RPMI7951 (cell line): Measurements from ENCODE around the gene CFAP92. TPM values are rescaled to one million over a fixed set of nuclear protein-coding genes. Genes with fewer than 3 reads are reported as not detected.

Source experiments
- DNase-seq: peaks from one replicate; pipeline ENCODE4 v3.0.0-alpha.2; 2012; ENCODE audit warnings: low read depth
- total RNA-seq: library from RNA; depleted of rRNA; stranded (reverse); fragments of >200 nt; shearing (Covaris generic); gene quantifications from 2 replicates; pipeline ENCODE4 v1.2.3, GENCODE V29; 2014

The CFAP92 gene
- total RNA-seq, 1 experiment from 2014 or later = 0.36 TPM

DNA sequence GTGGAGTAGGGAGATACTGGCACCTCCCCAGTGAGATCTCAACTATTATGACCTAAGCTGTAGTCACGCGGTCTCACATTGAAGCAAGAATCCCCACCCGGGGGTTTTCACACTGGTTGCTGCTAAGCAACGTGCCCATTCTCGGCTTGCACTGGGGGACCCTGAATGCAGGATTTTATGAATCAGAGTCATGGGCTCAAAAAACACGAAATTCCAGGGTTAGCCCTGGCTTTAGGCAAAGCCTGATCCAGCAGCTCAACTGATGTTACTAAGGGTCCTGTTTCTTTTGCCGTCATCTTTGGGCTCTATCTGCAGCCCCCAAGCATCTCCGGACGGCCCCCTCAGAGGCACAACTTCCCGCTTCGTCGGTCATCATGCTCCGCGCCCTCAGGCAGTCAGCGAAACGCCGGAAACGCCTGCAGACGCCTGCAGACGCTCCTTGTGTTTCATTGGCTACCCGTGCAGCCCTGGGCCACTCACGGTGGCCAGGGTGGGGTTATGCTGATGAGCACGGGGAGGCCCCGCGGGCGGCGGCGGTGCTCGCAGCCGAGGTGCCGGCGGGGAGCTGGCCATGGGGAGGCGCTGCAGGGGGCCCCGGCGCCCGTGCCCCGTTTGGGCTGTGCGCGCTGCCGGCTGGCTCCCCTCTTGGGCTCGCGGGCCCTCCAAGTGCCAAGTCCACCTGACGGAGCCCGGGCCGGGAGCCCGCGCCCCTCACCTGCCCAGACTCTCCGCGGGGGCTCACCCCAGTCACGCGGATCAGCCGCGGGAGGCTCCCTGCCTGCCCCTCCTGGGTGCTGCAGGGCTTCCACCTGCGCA is 33.1 kb upstream of the CFAP92 start:
- peak; percentile 91 for DNase-seq

DNA sequence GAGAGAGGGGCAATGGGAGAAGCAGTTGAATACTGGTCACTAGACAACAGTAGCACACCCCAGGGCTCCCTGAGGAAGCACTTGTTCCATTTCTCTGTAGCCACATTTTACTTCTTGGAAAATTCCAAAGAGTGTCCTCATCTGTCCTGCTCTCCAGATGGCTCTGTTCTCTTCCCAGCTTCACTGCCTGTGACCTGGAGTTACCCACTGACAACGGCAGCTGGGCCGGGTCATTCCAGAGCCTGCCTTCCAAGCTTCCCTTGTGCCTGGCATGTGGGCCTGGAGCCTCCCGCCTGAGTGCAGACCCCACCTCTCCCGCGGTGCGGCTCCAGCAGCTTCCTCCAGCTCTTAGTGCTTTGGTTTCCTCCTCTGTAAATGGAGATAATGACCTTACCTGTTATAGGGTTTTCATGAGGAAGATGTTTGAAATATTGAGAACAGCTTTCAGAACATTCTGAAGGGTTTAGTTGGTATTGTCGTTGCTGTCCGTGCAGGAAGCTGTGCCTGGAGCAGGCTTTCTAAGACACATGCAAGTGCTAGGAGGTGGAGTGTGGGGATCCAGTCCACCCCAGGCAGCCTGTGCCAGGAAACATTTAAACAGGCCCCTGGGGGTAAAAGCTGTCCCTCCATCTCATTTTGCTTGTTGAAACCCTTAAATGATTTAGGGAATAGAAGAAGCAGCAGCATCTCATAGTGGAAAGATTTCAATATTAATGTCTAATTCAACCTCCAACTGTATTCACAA is 32.0 kb upstream of the CFAP92 start:
- peak; percentile 20 for DNase-seq

DNA sequence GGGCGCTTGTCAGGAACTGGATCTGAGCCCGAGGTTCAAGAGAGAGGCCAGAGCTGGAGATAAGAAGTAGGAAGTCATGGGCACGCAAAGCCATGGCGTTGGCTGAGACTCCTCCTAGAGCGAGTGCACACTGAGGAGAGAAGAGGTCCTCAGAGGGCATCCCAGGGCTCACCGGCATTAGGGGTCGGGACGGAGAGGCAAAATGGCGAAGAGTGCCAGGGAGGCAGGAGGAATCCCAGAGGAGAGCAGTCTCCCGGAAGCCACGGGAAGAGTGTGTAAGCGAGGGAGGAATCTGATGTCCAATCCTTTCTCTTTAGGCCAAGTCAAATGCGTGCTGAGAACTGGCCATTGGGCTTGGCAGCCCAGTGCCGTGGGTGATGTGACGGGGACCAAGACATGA is 31.2 kb upstream of the CFAP92 start:
- no peak for DNase-seq

DNA sequence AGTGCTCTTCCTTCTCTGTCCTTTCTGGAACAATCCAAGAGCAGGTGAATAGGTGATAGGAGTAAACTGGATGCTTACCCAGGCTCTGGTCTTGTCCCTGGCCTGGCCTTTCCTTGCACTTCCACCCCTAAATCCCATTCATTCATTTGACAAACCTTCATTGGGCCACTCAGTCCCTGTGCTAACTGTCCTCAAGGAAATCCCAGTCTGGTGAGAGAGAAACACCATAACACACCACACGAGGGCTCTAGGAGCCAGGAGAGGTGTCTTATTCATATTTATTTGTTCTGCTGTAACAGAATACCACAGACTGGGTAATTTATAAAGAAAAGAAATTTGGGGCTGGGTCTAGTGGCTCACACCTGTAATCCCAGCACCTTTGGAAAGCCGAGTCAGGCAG is 30.0 kb upstream of the CFAP92 start:
- DNase-seq = peak; percentile 31

DNA sequence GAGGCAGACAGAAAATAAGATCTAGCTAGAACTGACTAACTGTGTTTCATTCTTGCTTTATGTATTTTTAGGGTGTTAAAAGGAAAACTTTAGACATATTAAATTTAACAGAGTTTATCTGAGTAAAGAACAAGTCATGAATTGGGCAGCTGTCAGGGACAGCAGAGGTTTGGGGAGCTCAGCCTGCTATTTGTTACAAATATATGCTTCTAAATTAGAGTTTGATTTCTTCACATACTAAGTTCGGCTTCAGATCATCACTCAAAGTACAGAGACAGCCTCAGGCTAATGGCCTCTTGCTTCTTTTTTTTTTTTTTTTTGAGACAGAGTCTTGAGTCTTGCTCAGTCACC is 29.1 kb upstream of the CFAP92 start:
- DNase-seq = no peak

DNA sequence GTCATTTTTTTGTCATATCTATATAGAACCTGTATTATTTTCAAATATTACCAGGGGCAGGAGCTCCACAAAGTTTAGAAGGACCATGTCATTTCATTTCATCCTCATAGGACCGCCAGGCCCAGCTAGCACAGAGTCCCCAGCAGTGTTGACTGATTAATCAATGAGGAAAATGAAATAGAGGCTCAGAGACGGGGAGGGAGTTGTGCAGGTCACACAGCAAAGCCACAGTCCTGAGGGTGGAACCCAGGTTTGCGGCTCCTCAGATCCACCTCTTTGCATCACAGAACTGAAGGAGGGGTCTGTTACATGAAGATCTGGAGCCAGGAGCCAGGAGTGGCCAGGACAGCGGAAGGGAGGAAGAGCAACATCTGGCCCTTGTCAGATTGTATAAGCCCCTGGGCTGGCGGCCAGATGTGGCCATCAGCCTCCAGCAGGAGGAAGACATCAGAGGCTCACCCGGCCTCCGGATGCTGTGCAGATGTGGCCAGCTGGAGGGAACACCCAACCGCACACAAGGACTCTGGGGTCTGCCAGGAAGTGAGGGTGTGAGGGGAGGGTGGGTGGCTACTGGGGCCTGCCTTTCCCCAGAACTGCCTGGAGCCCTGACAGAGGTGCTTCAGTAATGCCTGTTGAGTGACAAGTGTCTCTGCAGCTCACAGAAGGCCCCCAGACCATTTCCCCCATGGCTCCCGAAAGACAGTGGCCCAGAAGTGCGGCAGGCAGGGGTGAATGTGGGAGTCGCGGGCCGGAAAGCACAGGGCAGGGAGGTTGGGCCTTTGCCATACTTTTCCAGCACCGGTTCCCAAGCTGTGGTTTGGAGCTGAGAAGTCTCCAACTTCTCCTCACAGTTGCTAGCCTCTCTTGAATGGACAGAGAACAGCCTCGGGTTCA is 28.5 kb upstream of the CFAP92 start:
- peak; percentile 53 for DNase-seq

DNA sequence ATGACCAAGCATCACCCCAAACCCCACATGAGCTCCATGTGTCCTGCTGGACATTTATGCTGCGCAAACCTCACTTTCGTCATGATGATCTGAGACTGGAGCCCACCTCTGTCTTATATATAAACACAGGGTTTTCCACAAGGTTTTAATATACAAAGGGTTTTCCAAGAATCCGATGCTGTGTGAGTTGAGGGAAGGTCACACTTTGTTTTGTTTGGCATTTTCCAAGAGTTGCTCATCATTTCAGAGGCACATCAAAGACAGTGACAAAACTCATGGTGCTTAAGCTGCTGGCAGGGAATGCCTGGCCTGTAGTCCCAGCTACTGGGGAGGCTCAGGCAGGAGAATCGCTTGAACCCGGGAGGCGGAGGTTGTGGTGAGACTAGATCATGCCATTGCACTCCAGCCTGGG is 27.3 kb upstream of the CFAP92 start:
- peak; percentile 41 for DNase-seq

DNA sequence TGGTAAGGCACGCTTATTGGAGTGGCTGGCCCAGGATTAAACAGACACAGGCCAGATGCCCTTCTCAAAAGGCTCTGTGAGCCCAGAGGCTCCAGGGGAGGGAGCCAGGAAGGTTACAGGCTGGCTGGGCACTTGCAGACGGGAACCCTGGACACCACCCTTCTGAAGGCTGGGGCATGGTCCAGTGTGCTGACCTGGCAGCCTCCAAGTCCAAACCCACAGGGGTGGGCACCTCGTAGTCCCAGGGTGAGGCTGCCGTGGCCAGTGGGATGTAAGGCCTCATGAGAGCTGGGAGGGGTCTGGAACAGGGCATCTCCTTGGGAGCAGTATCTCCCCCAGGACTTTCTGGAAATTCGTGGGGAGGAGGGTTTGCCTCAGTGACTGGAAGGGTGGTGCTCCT is 26.8 kb upstream of the CFAP92 start:
- no peak for DNase-seq

DNA sequence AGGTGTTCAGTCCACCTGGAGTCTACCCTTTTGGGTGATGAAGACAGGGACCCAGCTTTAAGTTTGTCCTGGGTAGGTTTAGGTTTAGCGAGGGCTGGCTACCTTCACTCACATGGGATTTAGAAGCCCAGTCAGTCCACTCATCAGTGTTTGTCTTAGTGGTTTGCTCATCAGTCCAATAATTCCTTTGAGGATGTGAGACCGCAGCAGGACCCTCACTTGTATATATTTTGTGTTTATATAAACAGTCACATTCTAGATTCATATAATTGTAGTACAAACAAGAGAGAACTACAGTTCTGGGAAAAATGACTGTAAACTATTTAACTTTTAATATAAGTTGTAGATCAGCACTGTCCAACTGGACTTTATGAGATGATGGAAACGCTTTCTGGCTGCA is 25.4 kb upstream of the CFAP92 start:
- no peak for DNase-seq

DNA sequence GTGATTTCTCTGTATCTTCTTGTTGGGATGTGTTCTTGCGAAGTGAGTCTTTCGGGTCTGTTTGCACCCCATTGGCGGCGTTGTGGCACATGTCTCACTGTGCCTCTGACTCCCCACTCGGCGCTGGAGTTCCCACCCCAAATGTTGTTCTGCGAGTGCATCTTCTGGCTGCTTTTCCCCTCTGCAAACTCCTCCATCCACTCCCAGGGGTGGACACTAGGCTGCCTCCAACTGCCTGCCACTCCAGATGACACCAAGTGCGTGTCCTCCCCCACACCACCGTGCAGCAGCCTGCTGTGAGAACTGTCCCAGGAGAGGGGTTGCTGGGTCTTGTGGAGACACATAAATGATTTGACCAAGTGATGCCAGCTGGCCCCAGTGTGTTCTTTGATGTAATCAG is 24.9 kb upstream of the CFAP92 start:
- DNase-seq = no peak

DNA sequence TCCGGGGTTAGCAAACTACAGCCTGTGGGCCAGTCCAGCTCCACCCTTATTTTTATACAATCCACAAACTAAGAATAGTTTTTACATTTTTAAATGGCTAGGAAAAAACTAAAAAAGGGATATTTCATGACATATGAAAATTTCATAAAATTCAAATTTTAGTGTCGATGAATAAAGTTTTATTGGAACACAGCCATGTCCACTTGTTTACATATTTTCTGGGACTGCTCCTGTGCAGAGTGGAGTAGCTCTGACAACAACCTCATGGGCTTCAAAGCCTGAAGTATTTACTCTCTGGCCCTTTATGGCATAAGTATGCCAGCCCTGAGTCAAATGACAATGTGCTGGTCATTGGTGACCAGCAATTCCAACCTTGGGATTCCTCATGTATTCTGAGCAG is 24.4 kb upstream of the CFAP92 start:
- no peak for DNase-seq

DNA sequence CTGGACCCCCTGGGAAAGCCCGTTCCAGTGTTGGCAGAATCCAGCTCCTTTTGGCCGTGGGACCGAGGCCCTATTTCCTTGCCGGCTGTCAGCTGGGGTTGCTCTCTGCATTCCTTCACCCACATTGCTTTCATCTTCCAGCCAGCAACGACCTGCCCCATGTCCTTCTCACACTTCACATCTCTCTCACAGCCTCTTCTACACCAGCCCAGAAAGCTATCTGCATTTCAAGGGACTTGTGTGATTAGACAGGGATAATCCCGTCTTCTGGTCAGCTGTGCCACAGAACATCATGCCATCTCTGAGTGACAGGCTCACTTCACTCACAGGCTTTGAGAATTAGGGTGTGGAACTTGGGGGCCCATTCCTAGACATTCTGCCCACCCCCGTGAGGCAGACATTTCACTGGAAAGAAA is 23.6 kb upstream of the CFAP92 start:
- no peak for DNase-seq

DNA sequence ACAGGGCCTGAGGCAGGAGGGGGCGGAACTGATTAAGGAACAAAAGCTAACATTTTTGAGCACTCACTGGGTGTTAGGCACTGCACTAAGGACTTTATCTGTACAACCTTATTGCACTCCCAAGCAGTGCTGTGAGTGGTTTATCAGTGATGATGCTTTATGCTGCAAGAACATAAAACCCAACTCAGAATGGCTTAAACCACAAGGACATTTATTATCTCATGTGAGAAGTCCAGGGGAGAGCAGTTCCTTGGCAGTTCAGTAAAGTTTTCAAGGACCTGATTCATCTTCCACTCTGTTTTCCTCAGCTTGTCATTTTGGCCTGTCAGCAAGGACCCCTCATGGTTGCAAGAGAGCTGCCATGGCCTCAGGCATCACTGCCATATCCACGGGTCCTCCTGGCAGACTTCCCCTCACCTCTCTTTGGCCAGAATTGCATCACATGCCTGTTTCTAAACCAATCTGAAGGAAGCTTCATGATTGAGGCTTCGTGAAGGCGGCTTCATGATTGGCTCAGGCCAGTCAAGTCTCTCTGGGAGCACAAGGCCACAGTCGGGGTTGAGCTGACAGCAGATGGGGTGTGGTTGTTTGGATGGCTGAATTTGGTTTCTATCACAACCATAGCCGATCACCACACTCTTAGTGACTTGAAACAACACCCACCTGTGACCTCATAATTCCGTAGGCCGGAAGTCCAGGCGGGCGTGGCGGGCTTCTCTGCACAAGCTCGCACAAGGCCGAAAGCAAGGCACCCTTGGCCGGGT is 23.0 kb upstream of the CFAP92 start:
- DNase-seq = no peak

DNA sequence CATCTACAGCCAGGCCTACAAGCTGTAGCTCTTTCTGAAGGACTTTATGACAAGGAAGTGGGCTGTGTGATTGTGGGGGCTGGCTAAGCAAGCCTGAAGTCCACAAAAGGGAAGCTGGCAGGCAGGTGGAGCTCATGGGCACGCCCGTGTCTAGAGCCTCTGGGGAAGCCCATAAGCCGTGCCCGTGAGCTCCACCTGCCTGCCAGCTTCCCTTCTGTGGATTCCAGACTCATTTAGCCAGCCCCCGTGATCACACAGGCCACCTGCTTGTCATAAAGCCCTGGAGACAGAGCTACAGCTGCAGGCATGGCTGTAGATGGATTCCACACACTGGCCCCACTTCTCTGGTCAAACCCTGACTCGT is 22.5 kb upstream of the CFAP92 start:
- no peak for DNase-seq

DNA sequence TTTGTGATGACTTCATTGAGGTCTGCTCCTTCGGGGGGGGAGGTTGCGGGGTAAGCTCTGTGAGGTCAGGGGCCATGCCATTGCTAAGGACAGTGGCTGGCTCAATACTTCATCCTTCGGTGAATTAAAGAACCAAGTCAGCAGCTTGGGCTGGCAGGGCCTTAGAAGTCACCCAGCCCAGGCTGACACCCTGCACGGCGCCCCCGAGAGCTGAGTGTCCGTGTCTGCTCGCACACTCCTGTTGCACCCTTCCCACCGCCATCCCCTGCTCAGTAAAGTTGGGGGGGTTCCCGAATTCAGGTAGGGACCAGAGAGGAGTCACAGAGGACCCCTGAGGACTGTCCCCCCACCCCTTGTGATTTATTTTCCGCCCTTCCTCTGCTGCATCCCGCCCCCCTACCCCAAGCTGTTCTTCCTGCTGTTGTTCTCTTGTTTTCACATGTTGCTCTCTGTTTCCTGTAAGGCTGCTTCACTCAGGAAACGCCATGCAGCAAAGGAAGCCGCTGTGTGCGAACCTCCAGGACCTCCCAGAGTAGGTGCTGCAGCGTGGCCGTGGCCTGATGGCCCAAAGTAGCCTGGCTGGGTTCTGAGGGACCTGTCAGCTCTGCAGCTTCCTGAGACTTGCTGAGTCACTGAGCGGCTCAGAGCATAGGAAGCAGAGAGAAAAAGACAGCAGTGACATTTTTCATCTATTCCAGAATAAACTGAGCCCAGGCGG is 21.7 kb upstream of the CFAP92 start:
- no peak for DNase-seq

DNA sequence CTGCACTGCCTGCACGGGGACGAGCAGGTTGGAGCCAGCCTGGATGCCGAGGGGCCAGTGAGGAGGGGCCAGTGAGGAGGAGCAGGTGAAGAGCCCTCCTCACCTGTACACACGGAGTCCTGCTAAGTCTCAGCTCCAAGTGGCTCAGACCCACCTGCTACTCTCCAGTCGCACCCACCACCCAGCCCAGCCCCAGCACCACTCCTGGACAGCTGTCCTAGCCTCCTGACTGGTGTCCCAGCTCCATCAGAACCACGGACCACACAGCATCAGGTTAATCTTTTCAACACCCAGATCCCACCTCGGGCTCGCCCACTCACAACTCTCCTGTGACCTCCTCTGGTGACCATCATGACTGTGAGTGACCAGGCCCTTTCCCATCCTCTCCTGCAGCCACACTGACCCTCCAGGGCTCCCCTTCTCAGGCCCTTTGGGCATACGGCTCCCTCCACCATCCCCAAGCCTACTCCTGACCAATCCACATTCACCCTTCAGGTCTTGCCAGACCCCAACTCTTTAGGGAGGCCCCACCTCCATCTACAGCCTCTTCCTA is 21.0 kb upstream of the CFAP92 start:
- no peak for DNase-seq

DNA sequence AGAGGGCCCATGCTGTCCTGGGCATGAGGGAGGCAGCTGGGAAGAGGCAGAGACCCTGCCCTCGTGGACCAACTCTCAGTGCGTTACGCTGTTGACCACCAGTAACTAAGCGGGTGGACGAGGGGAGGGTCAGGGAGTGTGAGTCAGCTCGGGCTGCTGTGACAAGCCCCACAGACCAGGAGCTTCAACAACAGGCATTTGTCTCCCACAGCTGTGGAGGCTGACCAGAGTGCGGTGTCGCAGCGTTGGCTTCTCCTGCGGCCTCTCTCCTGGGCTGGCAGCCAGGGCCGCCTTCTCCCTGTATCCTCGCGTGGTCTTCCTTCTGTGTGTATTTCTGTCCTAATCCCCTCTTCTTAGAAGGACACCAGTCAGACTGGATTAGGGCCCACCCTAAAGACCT is 20.3 kb upstream of the CFAP92 start:
- no peak for DNase-seq

DNA sequence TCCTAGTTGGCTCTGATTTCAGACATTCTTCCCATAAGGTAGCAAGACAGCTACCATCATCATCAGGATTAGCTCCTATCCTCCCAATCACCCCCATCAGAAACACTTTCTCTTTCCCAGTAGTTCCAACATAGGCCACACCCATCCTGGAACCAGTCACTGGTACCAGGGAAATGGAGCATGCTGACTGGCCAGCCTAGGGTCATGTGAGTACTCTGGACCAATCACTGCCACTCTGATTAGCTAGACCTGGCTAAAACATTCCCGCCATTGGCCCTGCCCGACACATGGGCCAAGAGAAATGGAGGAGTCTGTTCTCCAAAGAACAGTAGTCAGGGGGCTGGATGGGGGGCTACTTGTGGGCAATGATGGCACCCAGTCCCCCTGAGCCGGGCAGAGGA is 19.6 kb upstream of the CFAP92 start:
- peak; percentile 50 for DNase-seq

DNA sequence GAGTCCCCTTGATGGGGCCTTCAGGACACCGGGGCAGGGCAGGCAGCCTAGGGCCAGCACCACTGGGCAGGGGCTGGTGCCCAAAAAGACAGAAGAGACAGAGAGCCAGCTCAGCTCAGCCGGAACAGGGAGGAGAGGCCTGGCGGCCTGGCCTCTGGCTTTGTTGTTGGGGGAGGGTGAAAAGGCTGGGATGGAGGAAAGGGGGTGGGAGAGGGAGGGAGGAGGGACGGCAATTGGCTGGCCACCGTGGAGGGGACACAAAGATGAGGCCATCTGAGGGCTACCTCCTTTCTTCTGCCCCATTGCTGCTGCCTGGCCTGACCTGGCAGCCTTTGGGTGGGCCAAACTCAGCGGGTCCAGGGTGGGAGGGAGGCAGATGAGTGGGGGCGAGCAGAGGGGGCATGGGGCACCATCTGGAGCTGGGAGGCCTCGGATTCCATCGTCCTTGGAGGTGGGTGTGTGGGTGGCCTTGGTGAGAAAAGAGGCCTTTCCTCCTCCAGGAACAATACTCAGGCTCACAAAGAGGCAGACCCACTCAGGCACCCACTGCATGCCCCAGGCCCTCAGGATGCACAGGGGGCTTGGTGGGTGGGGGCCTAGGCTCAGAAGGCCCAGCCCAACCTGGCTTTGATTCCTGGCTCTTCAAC is 16.6 kb upstream of the CFAP92 start:
- DNase-seq = no peak

DNA sequence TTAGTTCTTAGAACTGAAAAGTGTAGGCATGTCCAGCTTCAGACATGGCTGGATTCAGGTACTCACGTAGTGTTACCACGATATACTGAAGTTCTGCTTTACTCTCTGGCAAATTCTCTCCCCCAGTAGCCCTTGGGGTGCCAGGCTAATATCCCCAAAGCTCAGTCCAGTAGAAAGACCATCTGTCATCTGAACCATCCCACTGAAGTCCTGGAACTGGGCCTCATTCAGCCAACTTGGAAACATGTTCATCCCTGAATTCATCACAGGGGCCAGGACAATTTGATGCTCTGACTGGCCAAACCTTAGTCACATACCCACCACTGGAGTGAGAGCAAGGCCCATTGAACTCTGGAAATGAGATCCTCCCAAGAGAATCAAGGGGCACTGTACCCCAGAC is 15.4 kb upstream of the CFAP92 start:
- DNase-seq = no peak
